SH-SY5Y (cell line): Measurements from ENCODE around the gene TUBAL3.

Source experiments
- GATA2 ChIP-seq: IDR thresholded peaks from 2 replicates; pipeline ENCODE4 v1.6.1; 2011; ENCODE audit warnings: mild to moderate bottlenecking, low read depth, low read length
- GATA3 ChIP-seq: IDR thresholded peaks from 2 replicates; pipeline ENCODE4 v1.6.1; 2011; ENCODE audit warnings: low read depth, mild to moderate bottlenecking, low read length, moderate library complexity

Gene TUBAL3

DNA sequence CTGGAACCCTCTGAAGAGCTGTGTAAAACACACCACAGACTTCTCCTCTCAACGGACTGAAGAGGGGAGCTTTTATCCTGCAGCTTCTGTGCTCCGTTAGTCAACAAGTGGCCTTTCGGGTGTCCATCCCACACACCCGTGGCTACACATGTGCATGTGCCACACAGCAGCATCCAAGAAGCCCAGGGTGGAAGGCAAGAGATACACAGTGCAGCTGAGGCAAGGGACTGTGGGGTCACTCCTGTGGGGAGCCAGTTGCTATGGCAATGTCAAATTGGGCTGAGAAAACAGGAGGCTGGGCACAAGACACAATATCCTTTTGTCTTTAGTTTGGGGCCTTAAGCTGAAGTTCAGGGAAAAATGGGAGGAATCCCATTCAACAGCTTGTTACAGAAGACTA, 36.5 kb upstream of the TUBAL3 start:
- TF ChIP-seq GATA3, result no peak
- TF ChIP-seq GATA2, result no peak

DNA sequence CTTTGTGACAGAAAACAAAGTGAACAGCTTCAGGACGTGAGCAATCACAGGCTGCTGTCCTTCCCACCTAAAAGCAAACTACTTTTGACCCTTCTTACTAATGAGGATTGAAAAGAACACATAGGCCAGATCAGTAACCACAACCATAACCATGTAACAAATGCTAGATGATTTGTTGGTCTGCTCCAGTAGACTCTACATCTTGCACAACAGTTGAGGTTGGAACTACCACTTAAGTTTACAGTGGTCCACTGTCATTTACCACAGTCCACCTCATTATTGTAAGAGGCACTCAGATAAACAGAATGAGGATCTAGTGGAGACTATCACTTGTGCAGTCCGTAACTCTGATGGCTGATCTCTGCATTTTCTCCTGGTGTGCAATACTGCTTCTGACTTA, 35.6 kb upstream of the TUBAL3 start:
- TF ChIP-seq GATA3, result no peak
- no peak for TF ChIP-seq GATA2

DNA sequence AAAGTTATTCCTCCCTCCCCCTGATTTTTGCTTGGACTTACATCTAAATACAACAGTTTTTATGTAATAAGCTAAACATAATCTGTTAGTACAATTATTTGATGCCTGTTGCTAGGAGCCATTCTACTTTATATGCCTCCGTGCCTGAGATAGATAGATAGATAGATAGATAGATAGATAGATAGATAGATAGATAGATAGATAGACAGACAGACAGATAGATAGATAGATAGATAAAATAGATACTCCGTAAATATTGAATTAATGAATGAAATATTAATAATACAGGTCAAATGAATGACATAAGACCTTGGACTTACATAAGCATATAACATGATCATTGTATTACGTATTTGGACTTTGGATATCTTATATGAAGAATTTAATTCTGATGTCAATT, 30.7 kb upstream of the TUBAL3 start:
- TF ChIP-seq GATA2 (no peak), GATA3 (no peak)

DNA sequence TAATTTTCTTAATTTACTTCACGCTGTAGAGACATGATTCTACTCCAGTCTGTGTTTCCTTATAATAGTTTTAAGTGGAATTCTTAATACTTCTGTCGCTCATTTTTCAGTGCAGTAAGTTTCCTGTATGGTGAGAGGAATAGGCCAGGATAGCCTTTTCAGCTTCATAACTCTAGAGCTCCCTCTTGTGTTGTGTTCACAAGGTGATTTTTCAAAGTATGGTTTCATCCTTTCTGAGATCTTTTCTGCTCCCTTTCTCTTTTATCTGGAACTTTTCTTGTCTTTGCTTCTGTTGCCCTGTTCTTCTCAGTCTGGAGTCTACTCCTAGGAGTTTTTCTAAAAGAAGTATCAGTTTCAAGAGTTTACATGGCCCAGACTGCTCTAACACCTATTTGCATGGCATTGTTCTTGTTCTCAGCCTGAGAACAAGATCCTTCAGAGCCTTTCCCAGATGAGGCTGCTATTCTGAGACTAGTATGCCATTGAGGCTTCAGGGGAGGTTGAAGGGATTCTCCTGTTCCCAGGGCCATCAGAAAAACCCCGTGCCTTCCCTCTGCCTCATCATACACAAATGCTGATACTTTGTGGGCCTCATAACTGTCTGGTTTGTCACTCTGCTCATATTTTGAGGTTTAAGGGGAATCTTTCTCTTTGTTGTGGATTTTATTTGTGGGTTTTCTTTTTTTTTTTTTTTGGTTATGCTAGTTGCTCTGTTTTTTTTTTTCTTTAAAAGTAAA, 29.6 kb upstream of the TUBAL3 start:
- TF ChIP-seq GATA2 (no peak), GATA3 (no peak)

DNA sequence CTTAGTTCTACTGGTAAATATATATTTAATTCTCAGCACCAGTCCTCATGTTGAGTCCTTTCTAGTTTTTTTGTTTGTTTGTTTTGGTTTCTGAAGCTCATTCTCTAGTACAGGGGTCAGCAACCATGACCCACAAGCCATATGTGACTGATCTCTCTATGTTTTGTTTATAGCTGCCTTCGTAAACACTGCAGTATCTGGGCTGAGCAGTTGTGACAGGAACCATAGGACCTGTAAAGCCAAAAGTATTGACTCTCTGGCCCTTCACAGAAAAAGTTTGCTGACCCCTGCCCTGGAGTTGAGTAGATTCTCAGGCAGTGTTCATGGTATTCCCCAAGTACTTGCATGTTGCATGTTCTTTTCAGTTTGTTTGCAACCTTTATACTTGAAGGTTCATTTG, 28.6 kb upstream of the TUBAL3 start:
- TF ChIP-seq GATA2, result no peak
- no peak for TF ChIP-seq GATA3

DNA sequence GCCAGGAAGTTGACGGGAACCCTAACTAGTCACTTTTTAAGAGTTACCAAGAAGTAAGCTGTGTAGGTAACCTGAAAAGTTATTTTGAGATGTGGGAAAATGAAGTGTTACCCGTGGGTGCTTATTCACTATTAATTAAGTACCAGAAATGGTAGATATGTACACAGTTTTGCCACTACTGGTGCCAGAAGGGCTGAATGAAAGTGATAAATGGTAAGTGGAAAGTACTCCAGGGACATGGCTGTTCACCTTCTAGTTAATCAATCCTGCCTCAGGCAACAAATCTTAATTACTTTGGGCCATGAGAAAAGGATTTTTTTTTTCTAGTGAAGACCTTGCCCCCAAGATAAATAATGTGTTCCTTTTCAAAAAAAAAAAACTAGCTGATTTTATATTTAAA, 23.5 kb upstream of the TUBAL3 start:
- no peak for TF ChIP-seq GATA2
- no peak for TF ChIP-seq GATA3

DNA sequence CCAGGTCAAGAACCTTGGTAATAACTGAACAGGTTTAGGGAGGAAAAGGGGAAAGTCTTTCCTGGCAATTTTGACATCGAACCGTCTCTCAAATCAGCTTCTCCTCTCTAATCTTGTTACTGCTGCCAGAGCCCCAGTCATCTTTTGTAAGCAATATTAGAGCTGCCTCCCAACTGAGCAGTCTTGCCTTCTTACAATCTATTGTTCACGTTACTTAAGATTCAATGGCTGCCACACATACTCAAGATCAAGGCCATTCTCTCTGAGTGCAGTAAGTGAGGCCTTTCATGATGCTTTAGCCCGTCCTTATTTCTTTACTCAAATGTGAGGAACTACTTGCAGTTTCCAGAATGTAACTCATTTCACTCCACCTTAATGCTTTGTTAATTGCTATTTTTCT, 20.1 kb upstream of the TUBAL3 start:
- TF ChIP-seq GATA2, result no peak
- no peak for TF ChIP-seq GATA3

DNA sequence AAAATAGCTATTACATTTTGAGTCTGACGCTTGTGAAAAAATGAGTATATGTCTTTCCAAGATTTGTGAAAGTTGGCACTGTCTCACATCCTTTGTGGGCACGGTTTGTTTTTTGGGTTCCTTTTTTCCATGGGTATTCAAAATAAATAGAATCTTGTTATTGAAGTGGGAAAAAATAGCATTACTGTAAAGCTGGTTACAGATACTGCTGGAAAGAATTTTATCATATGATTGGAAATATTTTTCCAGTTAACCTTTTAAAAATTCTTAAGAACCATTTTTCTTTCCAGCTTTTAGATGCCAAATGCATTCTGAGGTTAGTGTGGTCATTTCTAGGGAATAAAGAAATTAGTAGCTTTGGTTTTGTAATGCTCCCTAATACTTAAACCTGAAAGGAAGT, 19.1 kb upstream of the TUBAL3 start:
- no peak for TF ChIP-seq GATA3
- TF ChIP-seq GATA2, result no peak

DNA sequence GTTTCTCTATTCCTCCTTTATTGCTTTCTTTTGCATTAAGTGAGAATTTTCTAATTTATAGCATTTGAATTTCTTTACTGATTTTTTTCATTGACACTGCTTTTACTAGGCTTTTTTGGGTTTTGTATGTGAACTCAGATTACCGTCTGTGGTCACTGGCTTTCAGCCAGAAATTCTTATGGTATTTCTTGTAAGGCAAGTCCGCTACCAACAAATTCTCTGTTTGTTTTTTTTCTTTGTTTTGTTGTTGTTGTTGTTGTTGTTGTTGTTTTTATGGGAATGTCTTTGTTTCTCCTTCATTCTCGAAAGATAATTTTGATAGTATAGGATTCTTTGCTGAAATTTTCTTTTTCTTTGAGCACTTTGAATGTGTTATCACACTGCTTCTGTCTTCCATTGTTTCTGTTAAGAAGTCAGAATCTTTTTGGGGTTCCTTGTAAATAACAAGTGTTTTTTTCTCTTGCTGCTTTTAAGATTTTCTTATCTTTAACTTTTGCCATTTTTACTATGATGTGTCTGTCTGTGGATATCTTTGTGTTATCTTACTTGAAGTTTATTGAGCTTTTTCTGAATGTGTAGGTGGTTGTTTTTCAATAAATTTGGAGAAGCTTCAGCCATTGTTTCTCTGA, 15.0 kb upstream of the TUBAL3 start:
- TF ChIP-seq GATA2 (no peak), GATA3 (no peak)

DNA sequence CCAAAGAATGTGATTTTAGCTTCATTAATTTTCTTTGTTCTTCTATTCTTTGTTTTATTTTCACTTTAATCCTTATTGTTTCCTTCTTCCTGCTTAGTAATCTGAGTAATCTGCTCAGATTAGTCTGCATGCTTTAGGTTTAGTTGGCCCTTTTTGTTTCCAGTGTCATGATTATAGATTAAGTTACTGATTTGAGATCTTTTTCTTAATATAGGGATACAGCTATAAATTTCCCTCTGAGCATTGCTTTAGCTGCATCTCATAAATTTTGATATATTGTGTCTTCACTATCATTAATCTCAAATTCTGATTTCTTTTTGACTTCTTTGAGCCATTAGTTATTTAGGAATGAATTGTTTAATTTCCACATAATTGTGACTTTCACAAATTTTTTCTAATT, 14.0 kb upstream of the TUBAL3 start:
- TF ChIP-seq GATA2 (no peak), GATA3 (no peak)

DNA sequence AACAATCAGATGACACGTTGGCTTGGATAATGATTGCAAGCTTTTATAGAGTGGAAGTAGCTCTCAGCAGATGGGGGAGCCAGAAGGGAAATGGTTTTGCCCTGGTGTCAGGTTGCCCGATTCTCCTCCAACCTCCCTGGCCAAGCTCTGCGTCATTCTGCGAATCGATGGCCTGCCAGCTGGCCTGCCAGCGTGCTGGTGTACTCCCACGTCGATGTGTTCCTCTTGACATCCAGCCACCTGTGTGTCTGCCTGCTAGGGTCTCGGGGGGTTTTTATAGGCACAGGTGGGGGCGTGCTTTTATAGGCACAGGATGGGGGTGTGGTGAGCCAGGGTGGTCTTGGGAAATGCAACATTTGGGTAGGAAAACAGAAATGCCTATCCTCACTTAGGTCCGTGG, 12.4 kb upstream of the TUBAL3 start:
- TF ChIP-seq GATA3, result no peak

DNA sequence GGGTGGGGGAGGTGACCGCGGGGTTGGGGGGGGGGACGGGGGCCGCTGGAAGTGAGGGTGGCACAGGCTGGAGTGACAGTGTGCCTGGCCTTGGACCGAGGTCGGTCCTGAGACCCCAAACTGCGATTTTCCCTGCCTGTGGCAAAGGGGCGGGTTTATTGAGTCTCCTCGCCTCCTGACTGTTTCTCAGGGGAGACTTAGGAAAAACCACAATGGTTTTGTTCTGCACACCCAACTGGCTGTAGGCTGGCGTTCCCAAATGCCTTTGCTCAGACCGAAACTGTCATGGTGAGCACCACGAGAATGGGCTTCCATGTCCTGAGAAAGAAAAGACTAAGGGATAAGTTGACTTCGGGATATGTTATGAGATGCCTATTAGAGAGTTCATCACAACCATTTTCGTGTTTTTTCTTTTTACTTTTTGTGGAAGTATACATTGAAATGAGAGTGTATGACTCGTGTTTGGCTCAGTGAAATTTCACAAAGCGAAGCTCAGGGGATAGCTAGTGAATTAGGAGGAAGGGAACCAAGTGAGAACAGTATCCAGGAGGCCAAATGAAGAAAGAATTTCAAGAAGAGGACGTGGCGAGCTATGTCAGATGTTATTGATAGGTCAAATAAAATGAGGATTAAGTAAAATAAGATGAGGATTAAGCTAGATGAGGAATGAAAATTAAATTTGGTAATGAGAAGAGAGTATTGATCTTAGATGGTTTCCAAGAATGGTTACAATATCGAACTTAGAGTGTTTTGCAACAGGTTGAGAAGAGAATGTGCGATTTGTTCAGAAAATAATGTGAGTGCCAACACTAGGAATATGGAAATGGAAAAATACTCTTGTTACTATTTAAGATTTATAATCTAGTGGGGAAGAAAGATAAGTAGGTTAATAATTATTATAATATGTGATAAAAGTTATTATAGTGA, 8.6 kb upstream of the TUBAL3 start:
- TF ChIP-seq GATA3 (no peak), GATA2 (no peak)

DNA sequence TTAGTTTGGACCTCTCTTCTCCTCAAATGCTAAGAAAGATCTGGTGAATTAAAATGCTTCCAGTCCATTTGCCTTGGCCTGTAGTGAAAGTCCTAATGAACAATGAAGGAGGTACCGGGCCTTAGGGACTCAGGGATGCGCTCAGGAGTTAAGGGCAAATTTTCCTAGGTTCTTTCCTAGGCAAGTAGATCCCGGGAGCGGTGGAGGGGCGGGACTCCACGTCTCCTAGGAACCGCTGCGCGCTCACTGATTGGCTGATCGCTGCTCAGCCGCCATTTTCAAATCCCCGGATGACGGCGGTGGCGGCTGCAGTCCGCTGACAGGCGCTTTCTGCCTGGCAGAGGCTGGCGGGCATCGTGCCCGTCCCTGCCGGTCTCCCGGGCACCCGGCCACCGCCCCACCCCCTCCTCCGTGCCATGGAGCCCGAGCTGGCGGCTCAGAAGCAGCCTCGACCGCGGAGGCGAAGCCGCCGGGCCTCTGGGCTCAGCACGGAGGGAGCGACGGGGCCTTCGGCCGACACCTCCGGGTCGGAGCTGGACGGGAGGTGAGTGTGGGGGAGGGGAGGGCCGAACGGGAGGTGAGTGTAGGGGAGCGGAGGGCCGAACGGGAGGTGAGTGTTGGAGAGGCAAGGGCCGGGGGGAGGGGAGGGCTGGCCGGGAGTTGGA, 7.8 kb upstream of the TUBAL3 start, which contains the start of gene NET1:
NET1 (plus strand) TSS at position 281 of the 665 bp plus-strand sequence; CDS start at position 417, 136 bp downstream.
- TF ChIP-seq GATA3 (no peak), GATA2 (no peak)

DNA sequence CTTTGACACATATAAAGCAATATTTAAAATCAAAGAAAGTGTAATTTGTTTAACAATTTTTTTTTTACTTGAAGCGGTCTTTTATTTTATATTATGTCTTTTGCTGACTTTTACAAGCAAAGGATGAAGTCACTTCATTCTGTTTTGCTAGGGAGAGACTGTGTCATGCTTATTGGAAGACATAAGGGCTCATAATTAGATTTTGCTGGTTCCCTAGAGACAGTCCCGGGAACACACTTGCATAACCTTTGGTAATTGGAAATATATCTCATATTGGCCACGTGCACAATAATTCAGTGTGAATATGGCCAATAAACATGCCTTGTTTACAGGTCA, 7.3 kb upstream of the TUBAL3 start:
- TF ChIP-seq GATA2, result no peak
- TF ChIP-seq GATA3, result no peak

DNA sequence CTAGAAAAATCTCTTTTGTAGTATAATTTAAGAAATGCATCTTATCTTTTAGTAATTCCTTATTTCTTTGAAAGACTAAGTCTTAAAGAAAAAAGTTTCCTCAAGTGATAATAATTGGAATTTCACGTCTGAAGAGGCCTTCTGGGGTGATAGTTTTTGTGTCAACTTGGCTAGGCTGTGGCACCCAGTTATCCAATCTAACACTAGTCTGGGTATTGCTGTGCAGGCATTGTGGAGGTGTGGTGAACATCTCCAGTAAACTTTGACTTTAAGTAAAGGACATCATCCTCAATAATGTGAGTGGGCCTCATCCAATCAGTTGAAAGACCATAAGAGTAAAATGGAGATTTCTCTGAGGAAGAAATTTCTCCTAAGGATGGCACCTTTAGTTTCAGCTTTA, 2.3 kb upstream of the TUBAL3 start:
- TF ChIP-seq GATA2 (no peak), GATA3 (no peak)
